CD4-positive, alpha-beta T cell (primary cell): Measurements from ENCODE around the gene BIRC5. TPM values are rescaled to one million over a fixed set of nuclear protein-coding genes. Genes with fewer than 3 reads are reported as not detected.
A peak's percentile ranks its signal among the peaks of the same experiment; 100 is the strongest.

Source experiments
- ATAC-seq: fragments of 200-7000 bp; cut with Tn5 transposase; one replicate; pipeline ENCODE4 v1.10.0; 2022; ENCODE audit warnings: mild to moderate bottlenecking; ENCODE audit not compliant: poor library complexity
- CTCF ChIA-PET: fragments of 350-600 bp; sonication (Branson Sonifier 250); formaldehyde crosslinking; loops from one replicate; lab custom pipeline; 2021; ENCODE audit warnings: antibody characterized with exemption, inconsistent platforms; lab: Charles Lee
- POLR2A ChIA-PET: fragments of 350-600 bp; sonication (Branson Sonifier 250); formaldehyde crosslinking; loops from one replicate; lab custom pipeline; 2021; ENCODE audit warnings: antibody characterized with exemption, inconsistent platforms; lab: Charles Lee
- DNase-seq, 14 experiments: peaks; one replicate each; pipeline ENCODE4 v3.0.0-alpha.2; 2013 to 2020; ENCODE audit warnings: mixed read lengths in 2 of 14
- H3K27ac ChIP-seq, 2 donors: one replicate each; pipeline versions ENCODE4 v1.5.1 to v1.7.0; 2013; ENCODE audit warnings: low read length in 2 of 2, low read depth in 1 of 2, mild to moderate bottlenecking in 1 of 2
- H3K27me3 ChIP-seq, 2 experiments: 1 replicate in 1 of 2; 2 replicates in 1 of 2; pipeline versions ENCODE4 v1.6.1 to v1.7.0; 2013; ENCODE audit warnings: low read length in 2 of 2, control low read depth in 1 of 2, mild to moderate bottlenecking in 1 of 2, moderate library complexity in 1 of 2; ENCODE audit not compliant: insufficient read depth in 2 of 2, control insufficient read depth in 1 of 2
- H3K36me3 ChIP-seq: one replicate; pipeline ENCODE4 v1.6.1; 2013; ENCODE audit warnings: low read length, control low read depth; ENCODE audit not compliant: insufficient read depth
- H3K4me1 ChIP-seq: one replicate; pipeline ENCODE4 v1.6.1; 2013; ENCODE audit warnings: low read length, control low read depth; ENCODE audit not compliant: insufficient read depth
- H3K4me3 ChIP-seq: one replicate; pipeline ENCODE4 v1.5.1; 2013; ENCODE audit warnings: mild to moderate bottlenecking, low read length, moderate library complexity
- H3K9me3 ChIP-seq, 2 experiments: 1 replicate in 1 of 2; 2 replicates in 1 of 2; pipeline versions ENCODE4 v1.6.1 to v1.7.0; 2013; ENCODE audit warnings: low read length in 2 of 2, mild to moderate bottlenecking in 2 of 2, control low read depth in 1 of 2, moderate library complexity in 1 of 2; ENCODE audit not compliant: control insufficient read depth in 1 of 2, insufficient read depth in 1 of 2
- H3K27ac Mint-ChIP-seq: one replicate; pipeline ENCODE4 v1.8.0; 2020; ENCODE audit warnings: mixed read lengths
- H3K27me3 Mint-ChIP-seq: one replicate; pipeline ENCODE4 v1.8.0; 2021; ENCODE audit warnings: mixed read lengths
- H3K36me3 Mint-ChIP-seq: one replicate; pipeline ENCODE4 v1.8.0; 2021; ENCODE audit warnings: low read depth, mixed read lengths
- H3K4me1 Mint-ChIP-seq: one replicate; pipeline ENCODE4 v1.8.0; 2021; ENCODE audit warnings: low read depth, mixed read lengths
- H3K4me3 Mint-ChIP-seq: one replicate; pipeline ENCODE4 v1.8.0; 2020; ENCODE audit warnings: mild to moderate bottlenecking, mixed read lengths
- H3K9me3 Mint-ChIP-seq: one replicate; pipeline ENCODE4 v1.8.0; 2020; ENCODE audit warnings: mixed read lengths
- CTCF ChIP-seq: fragments of 200-600 bp; IDR thresholded peaks from one replicate; pipeline ENCODE4 v1.8.0; 2022; ENCODE audit warnings: antibody characterized with exemption, mild to moderate bottlenecking
- intact Hi-C, 2 experiments: fragments of 100-400 bp; cut with DNase I in 1 of 2; cut with micrococcal nuclease in 1 of 2; formaldehyde crosslinking; loops; one replicate each; pipeline versions ENCODE4 v1.15.1 to v1.9.0; 2023 to 2025; cut with DNase I, micrococcal nuclease
- total RNA-seq, 174 experiments: library from RNA in 2 of 174; stranded (reverse) in 2 of 174; gene quantifications; one replicate each; pipeline ENCODE4 v1.2.3 and lab custom pipeline; 2021 to 2026

BIRC5 gene
- total RNA-seq, 2 experiments from 2014 or later: 0.39 to 0.41 TPM

GRCh38 chr17:78185981-78186691 lies 27.9 kb upstream of the BIRC5 start:
- no peak overlapping the region for H3K27ac ChIP-seq

DNA sequence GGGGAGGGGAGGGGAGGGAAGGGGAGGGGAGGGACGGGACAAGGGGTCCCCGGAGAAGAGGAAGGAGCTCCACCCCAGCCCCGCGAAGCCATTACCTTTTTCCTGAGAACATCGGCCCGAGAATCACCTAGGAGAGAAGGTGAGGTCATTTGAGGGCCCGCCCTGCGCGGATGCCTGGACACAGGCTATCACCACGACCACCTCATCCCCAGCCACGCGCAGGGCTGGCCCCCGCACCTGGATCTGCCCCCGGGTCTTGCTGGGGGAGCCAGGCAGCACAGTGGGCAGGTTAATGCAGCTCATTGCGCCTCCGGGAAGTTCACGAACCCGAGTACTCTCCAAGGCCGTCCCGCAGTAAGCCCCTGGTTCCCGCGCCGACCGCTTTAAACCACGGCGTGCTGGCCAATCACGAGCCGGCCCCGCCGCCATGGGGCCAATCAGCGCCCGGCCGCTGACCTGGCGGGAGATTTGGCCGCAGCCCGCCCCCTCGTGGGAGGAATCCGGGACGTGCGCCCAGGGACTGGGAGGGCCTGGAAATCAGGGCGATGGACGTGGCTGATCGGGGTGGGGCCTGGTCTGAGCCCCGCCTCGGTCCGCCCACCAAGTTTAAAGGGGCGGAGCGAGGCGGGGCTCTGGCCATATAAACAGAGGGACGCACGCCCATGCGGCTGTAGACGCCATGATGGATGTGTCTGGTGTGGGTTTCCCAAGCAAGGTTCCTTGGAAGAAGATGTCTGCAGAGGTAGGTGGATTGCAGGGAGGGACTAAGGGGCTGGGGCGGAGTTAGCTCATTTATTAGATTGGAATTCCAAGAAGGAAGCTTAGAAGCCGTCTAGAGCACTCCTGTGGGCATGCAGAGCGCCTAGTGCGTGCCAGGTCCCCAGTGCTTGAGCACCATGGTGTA lies 27.1 kb upstream of the BIRC5 start, which contains the start of the genes AFMID and TK1:
TSS of gene AFMID (plus strand) at position 671 of the 904 bp plus-strand sequence. CDS start at position 680, 9 bp downstream.
TSS of gene TK1 (minus strand) at position 361 of the 904 bp plus-strand sequence. CDS start at position 303, 58 bp downstream.
- intact Hi-C loops: loop anchor here in 1 of 2 experiments (5.0 kb wide), 1 partner anchor 45 kb away; no protein-coding TSS in a partner anchor
- ChIA-PET POLR2A (interaction anchor here (1.0 to 1.9 kb wide), 4 partner anchors 10 to 102 kb away, joined by 3 to 5 read pairs (median 4); no protein-coding TSS in a partner anchor), CTCF (interaction anchor here (0.9 to 1.0 kb wide), 2 partner anchors 18 to 64 kb away, joined by 3 read pairs; no protein-coding TSS in a partner anchor)
- H3K4me3 ChIP-seq: peak within 1 kb of the TSS; percentile 64
- DNase-seq: peak; percentile 45 to 89 (median 70)
- Mint-ChIP-seq H3K27ac (no peak within 1 kb of the TSS), H3K9me3 (no peaks in the 10 kb centered on the region), H3K4me3 (peak within 1 kb of the TSS; percentile 84), H3K36me3 (no peaks in the 10 kb centered on the region), H3K4me1 (peaks cover 16% of the 10 kb centered on the region), H3K27me3 (no peaks in the 10 kb centered on the region)
- no peaks in the 10 kb centered on the region for H3K36me3 ChIP-seq
- no peak within 1 kb of the TSS for H3K27ac ChIP-seq
- H3K9me3 ChIP-seq: no peaks in the 10 kb centered on the region
- H3K27me3 ChIP-seq: no peaks in the 10 kb centered on the region
- H3K4me1 ChIP-seq: peaks cover 22% of the 10 kb centered on the region
- peak; percentile 88 for ATAC-seq
- TF ChIP-seq CTCF: peak; percentile 47

More at GRCh38 chr17:78185981-78186691, 27.9 kb upstream of the BIRC5 start:
- DNase-seq: no peak
- ChIA-PET CTCF (interaction anchor here (0.8 to 1.0 kb wide), 3 partner anchors 10 to 65 kb away, joined by 3 to 4 read pairs (median 3); no protein-coding TSS in a partner anchor), POLR2A (interaction anchor here (1.0 to 1.1 kb wide), 3 partner anchors 9 to 73 kb away, joined by 3 to 5 read pairs (median 3); no protein-coding TSS in a partner anchor)
- ATAC-seq: no peak
- no peaks in the 10 kb centered on the region for H3K27me3 ChIP-seq
- no peaks in the 10 kb centered on the region for H3K36me3 ChIP-seq
- Mint-ChIP-seq H3K9me3 (no peaks in the 10 kb centered on the region), H3K36me3 (no peaks in the 10 kb centered on the region), H3K4me3 (peak overlapping the region; percentile 82), H3K27ac (no peak overlapping the region), H3K4me1 (peaks cover 16% of the 10 kb centered on the region), H3K27me3 (no peaks in the 10 kb centered on the region)
- H3K4me1 ChIP-seq: peaks cover 22% of the 10 kb centered on the region
- TF ChIP-seq CTCF: no peak
- intact Hi-C loops: loop anchor here in 1 of 2 experiments (5.0 kb wide), 1 partner anchor 44 kb away; no protein-coding TSS in a partner anchor
- H3K9me3 ChIP-seq: no peaks in the 10 kb centered on the region
- H3K4me3 ChIP-seq: no peak overlapping the region

- no peaks in the 10 kb centered on the region for H3K27me3 Mint-ChIP-seq
Observed at GRCh38 chr17:78196716-78197115, 17.3 kb upstream of the BIRC5 start.

More at GRCh38 chr17:78196716-78197115, 17.3 kb upstream of the BIRC5 start:
- Mint-ChIP-seq H3K9me3 (no peaks in the 10 kb centered on the region), H3K4me1 (no peaks in the 10 kb centered on the region), H3K36me3 (no peaks in the 10 kb centered on the region), H3K27ac (no peak overlapping the region), H3K4me3 (no peak overlapping the region)
- Histone ChIP-seq H3K9me3 (no peaks in the 10 kb centered on the region), H3K4me3 (no peak overlapping the region), H3K36me3 (no peaks in the 10 kb centered on the region), H3K27me3 (no peaks in the 10 kb centered on the region), H3K27ac (no peak overlapping the region), H3K4me1 (peaks cover 3% of the 10 kb centered on the region)
- ChIA-PET CTCF (interaction anchor here (0.7 kb wide), 1 partner anchor 42 kb away, joined by 3 read pairs; no protein-coding TSS in a partner anchor), POLR2A (no interaction called here)
- ATAC-seq (no peak), DNase-seq (no peak)
- no peak for TF ChIP-seq CTCF
- intact Hi-C loops: no loop called here
